Fibroblast of skin of left biceps (primary cell): ENCODE data around the gene CD1E.
"Not testable (repeated sequence)": the region's sequence is repeated elsewhere in the genome, so short reads cannot be mapped to it uniquely, and the experiment has no call there.

ENCODE experiments used
- DNase-seq, 2 experiments: peaks; one replicate each; pipeline ENCODE4 v3.0.0-alpha.2; 2013; ENCODE audit warnings: low read depth in 2 of 2

The CD1E gene

DNA sequence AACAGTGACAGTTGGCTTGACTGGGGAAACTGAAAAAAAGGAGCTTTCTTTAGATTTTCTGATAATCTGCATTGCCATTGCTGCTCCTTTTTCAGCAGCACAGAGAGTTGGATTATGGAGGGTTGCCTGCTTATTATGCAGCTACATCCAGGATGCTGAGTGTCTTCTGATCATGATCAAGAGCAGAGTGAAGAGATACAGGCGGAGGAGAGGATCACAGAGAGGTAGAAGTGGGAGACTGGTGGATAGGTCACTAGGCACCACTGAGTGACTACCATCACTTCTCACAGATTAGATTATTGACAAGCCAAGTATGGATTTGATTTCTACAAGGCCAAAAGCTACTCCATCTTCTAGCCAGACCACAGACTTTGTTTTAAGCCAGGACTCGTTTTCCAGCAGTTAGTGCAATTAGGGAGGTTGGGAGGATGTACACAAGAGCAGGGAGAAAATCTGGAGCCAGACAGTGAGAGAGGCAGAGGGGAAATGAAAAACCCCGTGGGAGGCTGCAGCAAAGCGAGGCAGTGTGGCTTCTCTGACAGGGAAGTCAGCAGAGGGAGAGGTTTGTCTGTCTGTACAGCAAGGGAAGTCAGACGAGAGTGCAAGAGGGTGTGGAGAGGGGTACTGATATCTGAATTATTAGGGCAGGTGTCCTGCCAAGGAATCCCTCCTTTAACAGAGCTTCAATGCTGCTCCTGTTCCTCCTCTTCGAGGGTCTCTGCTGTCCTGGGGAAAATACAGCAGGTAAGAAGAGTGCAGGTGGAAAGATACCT is at the start of gene CD1E:
TSS of gene CD1E (plus strand) at position 592 of the 773 bp plus-strand sequence. CDS start at position 687, 95 bp downstream.
- DNase-seq, result no peak

DNA sequence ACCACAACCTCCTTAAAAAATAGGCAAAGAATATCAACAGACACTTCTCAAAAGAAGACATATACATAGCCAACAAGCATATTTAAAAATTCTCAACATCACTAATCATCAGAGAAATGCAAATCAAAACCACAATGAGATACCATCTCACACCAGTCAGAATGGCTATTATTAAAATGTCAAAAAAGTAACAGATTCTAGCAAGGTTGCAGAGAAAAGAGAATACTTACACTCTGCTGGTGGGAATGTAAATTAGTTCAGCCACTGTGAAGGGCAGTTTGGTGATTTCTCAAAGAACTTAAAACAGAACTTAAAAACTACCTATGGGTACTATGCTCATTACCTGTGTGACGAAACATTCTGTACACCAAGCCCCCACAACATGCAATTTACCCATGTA is 43.1 kb upstream of the CD1E start:
- DNase-seq, result no peak

DNA sequence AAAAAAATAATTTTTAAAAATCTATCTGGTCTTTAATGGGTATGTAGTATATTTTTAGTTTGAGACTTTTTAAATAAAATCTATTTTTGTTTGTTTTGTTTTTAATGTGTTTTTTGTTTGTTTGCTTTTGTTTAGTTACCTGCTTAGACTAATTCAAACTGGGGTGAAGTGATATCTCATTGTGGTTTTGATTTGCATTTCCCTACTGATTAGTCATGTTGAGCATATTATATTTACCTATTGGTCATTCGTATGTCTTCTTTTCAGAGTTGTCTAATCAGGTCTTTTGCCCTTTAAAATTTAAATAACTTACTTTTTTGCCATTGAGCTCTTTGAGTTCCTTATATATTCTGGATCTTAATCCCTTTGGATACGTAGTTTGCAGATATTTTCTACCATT is 42.6 kb upstream of the CD1E start:
- no peak for DNase-seq

DNA sequence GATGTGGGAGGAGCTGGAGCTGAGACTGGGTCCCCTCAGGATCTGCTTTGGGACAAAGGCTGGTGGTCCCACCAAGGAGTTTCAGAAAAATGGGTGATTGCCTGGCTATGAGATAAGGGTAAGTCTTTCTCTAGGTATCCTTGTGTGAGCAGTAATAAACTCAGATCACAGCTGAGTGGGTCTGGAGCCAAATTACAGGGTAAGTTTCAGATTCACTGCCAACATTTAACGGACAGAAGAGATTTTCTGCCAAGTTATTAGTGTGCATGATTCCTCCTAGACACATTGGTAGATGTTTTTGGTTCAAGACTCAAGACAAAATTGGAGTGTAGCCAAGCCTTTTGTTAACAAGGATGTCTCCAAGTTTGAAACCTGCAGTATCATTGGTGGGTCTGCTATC is 29.8 kb upstream of the CD1E start:
- no peak for DNase-seq

DNA sequence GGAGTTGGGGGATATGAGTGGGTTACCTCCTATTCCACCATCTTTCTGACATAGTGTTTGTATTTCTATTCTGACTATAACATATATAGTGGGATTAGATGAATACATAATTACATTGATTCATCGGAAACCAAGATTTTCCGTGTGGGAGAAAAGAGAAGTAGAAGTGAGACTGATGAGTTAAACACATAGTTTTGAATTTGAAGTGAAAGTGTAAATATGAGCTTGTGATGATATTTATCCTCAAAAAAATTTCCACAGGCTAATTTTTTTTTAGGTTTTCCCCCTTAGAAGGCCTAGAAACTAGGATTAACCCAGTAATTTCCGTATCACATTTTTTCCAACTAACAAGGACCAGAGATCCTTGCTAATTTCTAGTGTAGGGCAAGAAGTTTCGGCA is 29.3 kb upstream of the CD1E start:
- DNase-seq, result no peak

DNA sequence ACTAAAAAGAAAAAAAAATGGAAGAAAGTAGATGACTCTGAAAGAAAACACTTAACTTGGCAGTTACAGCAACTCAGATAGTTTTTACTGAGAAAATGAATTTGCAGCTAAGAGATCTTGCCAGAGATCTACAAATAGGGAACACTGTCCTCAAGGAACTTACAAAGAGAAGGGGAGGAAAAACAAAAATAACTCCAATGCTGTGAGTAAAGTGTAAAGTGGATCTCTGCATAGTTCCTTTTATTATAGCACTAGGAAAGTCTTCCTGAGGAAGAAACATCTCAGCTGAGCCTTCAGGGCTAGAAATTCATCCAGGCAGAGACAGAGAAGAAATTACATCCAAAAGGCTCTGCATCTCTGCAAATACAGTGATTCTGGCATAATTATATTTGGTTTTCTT is 26.2 kb upstream of the CD1E start:
- DNase-seq, result no peak

DNA sequence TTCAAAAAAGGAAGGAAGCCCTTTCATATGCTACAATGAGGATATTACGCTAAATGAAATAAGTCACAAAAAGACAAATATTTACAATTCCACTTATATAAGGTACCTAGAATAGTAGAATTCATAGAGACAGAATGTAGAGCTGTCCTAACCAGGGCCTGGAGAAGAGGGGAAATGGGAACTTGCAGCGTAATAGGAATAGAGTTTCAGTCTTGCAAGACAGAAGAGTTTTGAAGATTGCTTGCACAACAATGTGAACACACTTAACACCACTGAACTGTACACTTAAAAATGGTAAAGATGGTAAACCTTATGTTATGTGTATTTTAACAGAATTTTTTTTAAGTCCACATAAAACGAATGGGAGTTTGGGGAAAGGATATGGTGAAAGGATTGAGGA is 25.3 kb upstream of the CD1E start:
- no peak for DNase-seq

DNA sequence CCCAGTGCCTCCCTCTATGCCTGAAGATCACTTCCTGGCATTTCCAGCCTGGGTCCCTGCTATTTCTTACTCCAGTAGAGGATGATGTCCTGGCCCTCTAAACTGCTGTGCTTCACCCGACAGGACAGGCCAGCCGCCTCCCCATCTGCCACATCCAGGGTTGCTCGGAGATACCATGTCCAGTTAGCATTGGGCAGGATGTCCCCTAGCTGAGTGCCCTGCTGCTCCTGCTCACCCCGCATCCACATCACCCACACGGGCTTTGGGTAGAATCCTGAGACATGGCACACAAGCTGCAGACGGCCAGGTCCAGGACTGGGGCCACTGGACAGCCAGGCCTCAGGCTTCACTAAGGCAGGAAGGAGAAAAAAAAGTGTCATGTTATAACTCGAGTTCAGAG is 24.4 kb upstream of the CD1E start:
- DNase-seq, result no peak

DNA sequence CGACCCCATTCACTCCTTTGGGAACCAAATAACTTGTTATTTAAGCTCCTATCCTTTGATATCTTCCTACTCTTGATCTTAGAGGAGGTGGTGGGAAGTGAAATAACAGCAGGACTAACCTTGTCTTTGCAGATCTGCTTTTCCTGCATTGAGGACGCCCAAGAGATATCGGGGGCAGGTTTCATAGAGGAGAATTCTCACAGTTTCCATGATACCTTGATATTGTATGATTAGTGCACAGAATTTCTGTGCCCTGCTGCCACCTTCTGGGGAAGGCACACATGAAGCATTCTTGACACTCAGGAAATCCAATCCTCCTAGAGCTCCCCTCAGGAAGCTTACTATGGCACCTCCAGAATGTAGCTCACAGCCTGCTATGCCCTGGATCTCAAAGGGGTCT is 24.0 kb upstream of the CD1E start:
- no peak for DNase-seq

DNA sequence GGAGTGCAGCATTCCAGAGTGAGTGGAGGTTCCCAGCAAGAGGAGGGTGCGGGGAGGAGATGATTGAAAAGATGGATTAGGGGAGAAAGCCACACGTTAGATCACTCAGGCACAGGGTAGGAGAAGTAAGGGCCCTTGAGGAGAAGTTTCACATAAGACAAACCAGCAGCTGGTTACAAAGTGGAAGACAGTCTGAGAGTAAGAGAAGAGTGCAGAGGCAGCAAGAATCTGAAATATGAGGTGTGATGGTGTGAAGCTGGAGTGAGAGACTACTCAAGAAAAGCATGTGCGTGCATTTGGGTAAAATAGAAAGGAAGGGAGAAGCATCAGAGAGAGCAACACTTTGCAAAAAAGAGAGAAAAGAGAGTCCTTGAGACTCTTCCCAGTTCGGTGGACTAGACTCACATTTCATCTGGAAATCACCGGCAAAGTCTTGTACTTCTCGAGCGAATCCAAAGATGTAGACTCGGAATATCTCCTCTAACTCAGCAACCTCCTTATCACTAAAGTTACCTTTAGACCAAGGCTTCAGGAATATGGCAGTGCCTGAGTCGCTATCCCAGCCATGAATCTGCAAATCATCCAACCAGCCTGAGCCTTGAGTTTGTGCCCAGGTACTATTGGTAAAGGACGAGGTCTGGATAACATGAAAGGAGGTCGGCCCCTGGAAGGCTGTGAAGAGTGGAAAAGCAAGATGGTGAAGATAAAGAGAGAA is 23.1 kb upstream of the CD1E start:
- DNase-seq, result no peak

DNA sequence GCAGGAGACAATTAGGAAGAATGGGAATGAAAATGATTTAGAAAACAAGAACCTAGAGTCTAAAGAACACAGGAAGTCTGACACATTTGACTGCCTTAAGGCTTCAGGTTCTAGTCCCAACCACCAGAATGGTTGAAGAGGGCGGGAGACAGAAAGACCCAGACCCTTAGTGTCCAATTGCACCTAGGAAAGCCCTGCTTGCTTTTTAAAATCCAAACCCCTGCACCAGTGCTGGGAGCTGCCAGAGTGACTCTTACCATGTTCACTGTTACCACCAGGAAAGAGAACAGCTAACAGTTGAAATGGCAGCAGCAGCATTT is 22.6 kb upstream of the CD1E start:
- no peak for DNase-seq

DNA sequence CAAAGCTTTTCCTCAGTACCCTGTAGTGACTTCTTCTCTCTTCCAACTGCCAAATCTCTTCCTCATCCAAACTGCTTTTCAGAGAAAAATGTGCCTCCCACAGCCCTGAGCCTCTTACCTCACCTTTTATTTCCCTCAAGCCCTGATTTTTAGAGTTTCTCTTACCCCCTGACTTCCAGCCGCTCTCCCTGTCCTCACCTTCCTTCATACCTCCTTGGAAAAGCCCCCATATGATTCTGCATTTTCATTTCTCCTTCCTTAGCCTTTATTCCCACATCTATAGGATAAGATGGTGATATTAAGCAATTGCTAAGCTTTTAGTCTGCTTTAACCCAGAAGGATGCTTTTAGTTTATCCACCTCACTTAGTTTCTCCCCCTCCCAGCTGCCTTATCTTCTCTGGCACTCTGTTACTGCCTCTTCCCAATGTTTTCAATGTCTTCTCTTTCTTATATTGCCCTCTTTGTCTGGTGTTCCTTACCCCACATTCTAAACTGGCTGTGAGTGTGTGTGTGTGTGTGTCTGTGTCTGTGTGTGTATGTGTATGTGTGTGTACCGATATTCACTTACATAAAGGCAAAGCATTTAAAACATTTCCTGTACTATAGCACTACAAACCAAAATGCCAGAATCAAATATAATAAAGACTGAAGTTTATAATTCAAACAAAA is 22.1 kb upstream of the CD1E start, which contains the start of gene CD1B:
TSS of gene CD1B (minus strand) at position 51 of the 670 bp plus-strand sequence. CDS start 108 bp downstream, outside the sequence.
- DNase-seq, result no peak

DNA sequence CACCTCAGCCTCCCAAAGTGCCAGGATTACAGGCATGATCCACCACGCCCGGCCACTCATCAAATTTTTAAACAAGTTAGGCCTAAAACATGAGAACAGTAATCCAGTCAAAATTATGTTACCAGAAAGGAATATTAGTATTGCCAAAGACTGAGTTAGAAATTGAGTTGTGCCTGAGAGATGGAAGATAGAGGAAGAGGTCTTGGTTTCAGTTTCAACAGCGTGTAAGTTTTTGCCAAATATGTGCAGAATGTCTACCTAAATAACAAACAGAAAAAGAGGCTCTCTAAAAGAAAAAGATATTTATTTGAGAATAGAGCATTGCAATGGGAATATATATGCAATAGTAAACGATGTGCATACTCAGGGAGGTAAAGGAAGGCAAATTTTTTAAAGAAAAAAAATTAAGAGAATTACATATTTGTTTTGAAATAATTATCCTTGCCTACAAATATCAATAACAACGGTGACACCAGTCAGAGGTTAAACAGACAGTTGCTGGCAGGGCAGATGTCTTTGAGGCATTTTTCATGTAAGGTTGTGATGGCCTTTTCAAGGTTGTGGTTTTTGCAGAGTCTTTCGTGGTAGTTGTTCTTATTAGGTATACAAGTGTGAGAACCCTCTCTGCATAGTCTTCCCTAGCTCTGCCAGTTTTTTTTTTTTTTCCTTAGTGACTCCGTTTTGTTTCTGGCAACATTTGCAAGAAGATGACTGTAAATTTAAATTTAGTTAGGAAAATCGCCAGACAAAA is 20.1 kb upstream of the CD1E start:
- no peak for DNase-seq

DNA sequence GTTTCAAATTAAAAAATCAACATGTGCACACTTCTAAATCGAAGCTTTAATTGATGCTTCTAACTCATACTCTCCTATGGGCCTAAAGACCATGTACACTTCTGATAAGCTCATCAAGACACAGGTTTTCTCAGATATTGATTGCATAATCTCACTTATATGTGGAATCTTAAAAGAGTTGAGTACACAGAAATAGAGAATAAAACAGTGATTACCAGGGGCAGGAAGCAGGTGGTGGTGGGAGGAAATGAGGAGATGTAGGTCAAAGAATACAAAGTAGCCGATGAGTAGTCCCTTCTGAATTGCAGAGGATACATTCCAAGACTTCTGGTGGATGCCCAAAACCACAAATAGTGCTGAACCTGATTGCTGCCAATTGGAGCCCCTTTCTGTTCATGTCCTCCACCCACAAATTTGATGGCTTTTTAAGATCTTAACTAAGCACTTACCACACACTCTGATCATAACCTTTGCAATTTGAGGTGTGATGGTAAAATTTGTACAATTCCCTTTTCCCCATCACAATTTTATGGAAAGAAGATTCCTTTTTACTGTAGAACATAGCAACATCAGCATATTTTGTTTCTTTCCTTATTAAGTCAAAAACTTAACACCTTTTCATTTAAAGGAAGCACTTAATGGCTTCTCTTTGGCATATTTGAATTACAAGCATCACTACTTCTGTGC is 19.0 kb upstream of the CD1E start:
- no peak for DNase-seq

DNA sequence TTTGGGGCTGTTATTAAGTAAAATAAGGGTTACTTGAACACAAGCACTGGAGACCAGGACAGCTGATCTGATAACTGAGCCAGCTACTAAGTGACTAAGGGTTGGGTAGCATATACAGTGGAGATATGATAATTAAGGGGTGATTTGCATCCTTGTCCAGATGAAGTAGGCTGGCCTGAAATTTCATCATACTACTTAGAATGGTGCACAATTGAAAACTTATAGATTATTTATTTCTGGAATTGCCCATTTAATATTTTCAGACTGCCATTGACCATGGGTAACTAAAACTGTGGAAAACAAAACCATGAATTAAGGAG is 18.5 kb upstream of the CD1E start:
- DNase-seq, result no peak

DNA sequence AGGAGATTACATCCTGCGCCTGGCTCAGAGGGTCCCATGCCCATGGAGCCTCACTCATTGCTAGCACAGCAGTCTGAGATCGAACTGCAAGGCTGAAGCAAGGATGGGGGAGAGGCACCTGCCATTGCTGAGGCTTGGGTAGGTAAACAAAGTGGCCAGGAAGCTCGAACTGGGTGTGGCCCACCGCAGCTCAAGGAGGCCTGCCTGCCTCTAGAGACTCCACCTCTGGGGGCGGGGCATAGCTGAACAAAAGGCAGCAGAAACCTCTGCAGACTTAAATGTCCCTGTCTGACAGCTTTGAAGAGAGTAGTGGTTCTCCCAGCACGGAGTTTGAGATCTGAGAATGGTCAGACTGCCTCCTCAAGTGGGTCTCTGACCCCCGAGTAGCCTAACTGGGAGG is 17.3 kb upstream of the CD1E start:
- DNase-seq, result not testable (repeated sequence)

DNA sequence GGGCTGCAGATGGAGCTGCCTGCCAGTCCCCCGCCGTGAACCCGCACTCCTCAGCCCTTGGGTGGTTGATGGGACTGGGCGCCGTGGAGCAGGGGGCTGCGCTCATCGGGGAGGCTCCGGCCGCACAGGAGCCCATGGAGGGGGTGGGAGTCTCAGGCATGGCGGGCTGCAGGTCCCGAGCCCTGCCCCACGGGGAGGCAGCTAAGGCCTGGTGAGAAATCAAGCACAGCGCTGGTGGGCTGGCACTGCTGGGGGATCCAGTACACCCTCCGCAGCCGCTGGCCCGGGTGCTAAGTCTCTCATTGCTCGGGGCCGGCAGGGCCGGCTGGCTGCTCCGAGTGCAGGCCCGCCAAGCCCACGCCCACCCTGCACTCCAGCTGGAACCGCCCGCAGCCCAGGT is 4.7 kb upstream of the CD1E start:
- DNase-seq, result not testable (repeated sequence)

DNA sequence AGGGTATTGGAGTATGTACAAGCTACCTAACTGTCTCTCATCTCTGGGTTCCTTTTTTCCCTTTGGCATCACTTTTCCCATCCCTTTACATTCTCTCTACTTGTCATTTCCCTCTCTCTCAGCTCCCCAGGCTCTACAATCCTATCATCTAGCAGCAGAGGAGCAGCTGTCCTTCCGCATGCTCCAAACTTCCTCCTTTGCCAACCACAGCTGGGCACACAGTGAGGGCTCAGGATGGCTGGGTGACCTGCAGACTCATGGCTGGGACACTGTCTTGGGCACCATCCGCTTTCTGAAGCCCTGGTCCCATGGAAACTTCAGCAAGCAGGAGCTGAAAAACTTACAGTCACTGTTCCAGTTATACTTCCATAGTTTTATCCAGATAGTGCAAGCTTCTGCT is 561 bp downstream of the CD1E start:
- no peak for DNase-seq

DNA sequence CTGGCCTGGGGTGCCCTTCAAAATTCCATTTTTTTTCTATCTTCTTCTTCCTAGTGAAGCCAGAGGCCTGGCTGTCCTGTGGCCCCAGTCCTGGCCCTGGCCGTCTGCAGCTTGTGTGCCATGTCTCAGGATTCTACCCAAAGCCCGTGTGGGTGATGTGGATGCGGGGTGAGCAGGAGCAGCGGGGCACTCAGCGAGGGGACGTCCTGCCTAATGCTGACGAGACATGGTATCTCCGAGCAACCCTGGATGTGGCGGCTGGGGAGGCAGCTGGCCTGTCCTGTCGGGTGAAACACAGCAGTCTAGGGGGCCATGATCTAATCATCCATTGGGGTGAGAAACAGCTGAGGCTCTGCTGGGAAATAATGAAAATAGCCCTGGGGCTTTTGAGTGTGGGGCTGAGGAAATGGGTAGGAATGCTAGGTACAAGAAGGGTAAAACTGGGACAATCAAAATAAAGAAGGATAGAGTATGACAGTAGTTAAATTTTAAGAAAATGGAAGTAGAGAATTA is 2.1 kb downstream of the CD1E start:
- DNase-seq, result no peak

DNA sequence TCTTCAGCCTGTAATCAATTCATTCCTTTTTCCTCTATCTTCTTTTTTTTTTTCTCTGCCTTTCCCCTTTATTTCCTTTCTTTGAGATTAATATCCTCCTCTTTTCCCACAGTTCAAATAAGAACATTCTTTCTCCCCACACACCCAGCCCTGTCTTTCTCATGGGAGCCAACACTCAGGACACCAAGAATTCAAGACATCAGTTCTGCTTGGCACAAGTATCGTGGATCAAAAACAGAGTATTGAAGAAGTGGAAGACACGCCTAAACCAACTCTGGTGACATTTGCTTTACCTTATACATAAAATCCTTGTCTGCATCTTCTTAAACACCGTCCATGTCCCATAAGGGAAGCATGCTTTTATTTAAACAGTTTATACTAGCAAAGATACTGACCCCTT is 2.9 kb downstream of the CD1E start:
- no peak for DNase-seq

DNA sequence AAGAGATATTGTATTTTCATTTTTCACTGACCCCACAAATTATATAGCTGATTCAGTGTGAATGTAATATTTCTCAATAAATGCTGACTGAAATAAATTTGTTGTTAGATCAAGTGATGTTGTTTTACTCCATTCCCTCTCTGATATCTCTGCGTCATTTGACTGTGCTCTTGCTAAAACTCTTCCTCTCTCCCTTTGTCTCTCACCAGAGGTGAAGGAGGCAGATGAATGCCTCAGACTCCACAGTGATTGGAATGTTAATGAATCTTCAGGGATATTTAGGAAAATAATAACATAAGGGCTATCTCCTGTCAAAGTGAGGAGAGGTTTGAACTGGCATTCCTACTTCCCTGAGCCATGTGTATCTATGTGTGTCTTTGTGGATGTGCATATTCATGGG is 3.7 kb downstream of the CD1E start:
- no peak for DNase-seq

DNA sequence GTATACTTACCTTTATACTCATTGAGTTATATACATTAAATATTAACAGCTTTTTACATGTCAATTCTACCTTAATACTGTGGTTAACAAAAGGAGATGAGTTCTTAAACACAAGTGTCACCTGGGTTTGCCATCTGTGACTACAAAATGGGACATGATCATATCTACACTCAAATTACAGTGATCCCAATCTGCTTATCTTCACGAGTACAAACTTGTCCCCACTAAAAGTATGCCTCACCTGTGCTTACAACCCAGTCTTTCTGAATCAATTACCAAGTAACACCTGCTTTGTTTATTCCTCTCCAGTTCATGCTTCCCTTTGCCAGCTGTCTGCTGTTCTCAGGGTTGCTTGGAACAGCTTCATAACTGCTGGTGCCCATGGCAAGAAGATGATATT is 8.8 kb downstream of the CD1E start:
- DNase-seq, result no peak
